GM12892 (cell line): ENCODE results near the gene CCDC40.

ENCODE experiments used
- POLR2A ChIP-seq: IDR thresholded peaks from 2 replicates; pipeline ENCODE4 v1.6.1; 2011; ENCODE audit warnings: low read depth, low read length, control low read depth
- POLR2AphosphoS5 ChIP-seq: IDR thresholded peaks from 2 replicates; pipeline ENCODE4 v1.6.1; 2011; ENCODE audit warnings: low read depth, low read length, control low read depth
- TAF1 ChIP-seq: IDR thresholded peaks from 2 replicates; pipeline ENCODE4 v1.6.1; 2011; ENCODE audit warnings: low read depth, mild to moderate bottlenecking, control low read depth, low read length, borderline replicate concordance

- TF ChIP-seq POLR2AphosphoS5 (no peak), POLR2A (no peak), TAF1 (no peak)
These were observed 46.3 kb upstream of the CCDC40 start for GRCh38 chr17:79990051-79990592.
